ENCODE data around the gene KDM6B.

Gene KDM6B

GRCh38 chr17:7881276-7882054, 47.4 kb downstream of the KDM6B start:
- H3K4me3 ChIP-seq (ENCODE audit: low read length): no peak overlapping the region
- TF ChIP-seq CTCF (IDR thresholded peaks at IDR 0.05; ENCODE audit: insufficient read depth, low read depth, low read length, missing control alignments): no peak
- no peak for DNase-seq (ENCODE audit: low read depth)

GRCh38 chr17:7882068-7882467, 48.1 kb downstream of the KDM6B start:
- no peak overlapping the region for H3K4me3 ChIP-seq (ENCODE audit: low read length)
- TF ChIP-seq CTCF (IDR thresholded peaks at IDR 0.05; ENCODE audit: insufficient read depth, low read depth, low read length, missing control alignments): no peak
- no peak for DNase-seq (ENCODE audit: low read depth)

- no peak for DNase-seq (ENCODE audit: low read depth)
- no peak overlapping the region for H3K4me3 ChIP-seq (ENCODE audit: low read length)
- TF ChIP-seq CTCF (IDR thresholded peaks at IDR 0.05; ENCODE audit: insufficient read depth, low read depth, low read length, missing control alignments): no peak
These were observed 48.6 kb downstream of the KDM6B start for GRCh38 chr17:7882629-7883028.
